Upper lobe of right lung (tissue), 1 donor: Measurements from ENCODE around the gene SLC1A7. TPM values are rescaled to one million over a fixed set of nuclear protein-coding genes. Genes with fewer than 3 reads are reported as not detected.
A peak's percentile ranks its signal among the peaks of the same experiment; 100 is the strongest.

Experiments
- ATAC-seq: fragments of 200-7000 bp; cut with Tn5 transposase; one replicate; pipeline ENCODE4 v1.9.1; 2020; ENCODE audit warnings: mild to moderate bottlenecking, moderate library complexity
- DNase-seq: peaks from one replicate; pipeline ENCODE4 v3.0.0-alpha.2; 2020
- H3K27ac ChIP-seq: fragments of 200-600 bp; one replicate; pipeline ENCODE4 v1.8.0; 2022
- H3K27me3 ChIP-seq: fragments of 200-600 bp; one replicate; pipeline ENCODE4 v1.8.0; 2022; ENCODE audit warnings: mild to moderate bottlenecking
- H3K36me3 ChIP-seq: fragments of 200-600 bp; one replicate; pipeline ENCODE4 v1.8.0; 2022
- H3K4me1 ChIP-seq: fragments of 200-600 bp; one replicate; pipeline ENCODE4 v1.8.0; 2022
- H3K4me3 ChIP-seq: fragments of 200-600 bp; one replicate; pipeline ENCODE4 v1.8.0; 2022; ENCODE audit warnings: mild to moderate bottlenecking
- H3K9me3 ChIP-seq: fragments of 200-600 bp; one replicate; pipeline ENCODE4 v1.8.0; 2022
- intact Hi-C: fragments of 100-400 bp; cut with DNase I; formaldehyde crosslinking; loops from one replicate; pipeline ENCODE4 v1.11.0; 2022
- total RNA-seq: library from RNA; stranded (reverse); fragmentation: NEBNext Ultra II Directional; extraction: Animal tissue kit (Norgen Biotek cat#: 25700); gene quantifications from one replicate; pipeline ENCODE4 v1.2.1, GENCODE V29; 2021
- TF ChIP-seq, protein P1 (sequence below): fragments of 200-600 bp; IDR thresholded peaks from one replicate; pipeline ENCODE4 v1.8.0; 2022; ENCODE audit warnings: antibody characterized with exemption
- donor health status: DM: no; HTN: yes; CAD: no; lungs with severe emphysema.

The SLC1A7 gene
- total RNA-seq, 1 donor from 2014 or later, result 0.26 TPM

DNA sequence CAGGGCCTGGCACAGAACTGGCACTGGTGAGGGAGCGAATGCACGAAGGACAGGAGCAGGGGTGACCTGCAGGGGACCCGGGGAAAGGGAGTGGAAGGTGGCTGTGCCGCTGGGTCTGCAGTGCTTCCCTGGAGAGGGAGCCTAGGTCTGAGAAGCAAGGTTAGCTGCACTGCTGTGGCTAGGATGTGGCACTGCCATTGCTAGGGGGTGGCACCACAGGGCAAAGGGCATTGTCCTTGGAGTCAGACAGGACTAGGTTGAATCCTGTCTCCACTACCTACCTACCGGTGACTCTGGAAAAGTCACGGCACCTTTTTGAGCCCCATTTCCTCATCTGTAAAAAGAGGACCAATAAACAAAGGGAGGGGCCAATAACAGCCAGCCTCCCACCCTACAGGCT is 28.3 kb downstream of the SLC1A7 start:
- H3K27me3 ChIP-seq, result no peaks in the 10 kb centered on the region
- TF ChIP-seq, protein P1, sequence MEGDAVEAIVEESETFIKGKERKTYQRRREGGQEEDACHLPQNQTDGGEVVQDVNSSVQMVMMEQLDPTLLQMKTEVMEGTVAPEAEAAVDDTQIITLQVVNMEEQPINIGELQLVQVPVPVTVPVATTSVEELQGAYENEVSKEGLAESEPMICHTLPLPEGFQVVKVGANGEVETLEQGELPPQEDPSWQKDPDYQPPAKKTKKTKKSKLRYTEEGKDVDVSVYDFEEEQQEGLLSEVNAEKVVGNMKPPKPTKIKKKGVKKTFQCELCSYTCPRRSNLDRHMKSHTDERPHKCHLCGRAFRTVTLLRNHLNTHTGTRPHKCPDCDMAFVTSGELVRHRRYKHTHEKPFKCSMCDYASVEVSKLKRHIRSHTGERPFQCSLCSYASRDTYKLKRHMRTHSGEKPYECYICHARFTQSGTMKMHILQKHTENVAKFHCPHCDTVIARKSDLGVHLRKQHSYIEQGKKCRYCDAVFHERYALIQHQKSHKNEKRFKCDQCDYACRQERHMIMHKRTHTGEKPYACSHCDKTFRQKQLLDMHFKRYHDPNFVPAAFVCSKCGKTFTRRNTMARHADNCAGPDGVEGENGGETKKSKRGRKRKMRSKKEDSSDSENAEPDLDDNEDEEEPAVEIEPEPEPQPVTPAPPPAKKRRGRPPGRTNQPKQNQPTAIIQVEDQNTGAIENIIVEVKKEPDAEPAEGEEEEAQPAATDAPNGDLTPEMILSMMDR, result no peak
- no peaks in the 10 kb centered on the region for H3K9me3 ChIP-seq
- ATAC-seq (no peak), DNase-seq (no peak)
- H3K4me1 ChIP-seq, result peaks cover 34% of the 10 kb centered on the region
- H3K36me3 ChIP-seq, result no peaks in the 10 kb centered on the region
- intact Hi-C loops, result no loop called here
- no peak overlapping the region for H3K27ac ChIP-seq
- no peak overlapping the region for H3K4me3 ChIP-seq

GRCh38 chr1:53112861-53113260 is 29.6 kb downstream of the SLC1A7 start:
- H3K27ac ChIP-seq, result peak overlapping the region; percentile 3
- no peak overlapping the region for H3K4me3 ChIP-seq
- H3K27me3 ChIP-seq, result no peaks in the 10 kb centered on the region
- DNase-seq (no peak), ATAC-seq (no peak)
- no peaks in the 10 kb centered on the region for H3K9me3 ChIP-seq
- TF ChIP-seq, protein P1, result no peak
- intact Hi-C loops, result no loop called here
- peaks cover 40% of the 10 kb centered on the region for H3K4me1 ChIP-seq
- H3K36me3 ChIP-seq, result no peaks in the 10 kb centered on the region

DNA sequence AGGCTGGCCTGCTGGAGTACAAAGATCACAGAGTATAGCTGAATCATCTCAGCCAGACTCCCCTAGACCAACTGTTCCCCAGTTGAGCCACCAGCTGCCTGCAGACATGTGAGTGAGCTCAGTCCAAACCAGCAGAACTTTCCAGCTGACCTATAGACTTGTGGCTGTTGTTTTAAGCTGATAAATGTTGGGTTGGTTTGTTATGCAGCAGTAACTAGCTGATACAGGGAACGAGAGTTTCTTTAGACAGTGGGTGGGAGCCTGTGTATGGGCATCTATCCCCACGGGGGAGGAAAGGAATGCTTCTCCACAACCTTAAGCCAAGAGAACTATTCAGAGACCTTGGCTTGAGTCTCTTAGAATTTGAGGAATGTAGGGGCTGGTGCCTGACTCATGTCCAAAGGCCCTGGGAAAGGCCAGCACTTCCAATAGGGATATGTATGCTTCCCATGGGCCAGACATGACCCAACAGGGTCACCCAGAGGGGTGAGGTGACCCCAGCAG is 30.1 kb downstream of the SLC1A7 start:
- TF ChIP-seq, protein P1, result no peak
- H3K36me3 ChIP-seq, result no peaks in the 10 kb centered on the region
- H3K4me3 ChIP-seq, result no peak overlapping the region
- H3K4me1 ChIP-seq, result peaks cover 40% of the 10 kb centered on the region
- intact Hi-C loops, result no loop called here
- H3K9me3 ChIP-seq, result no peaks in the 10 kb centered on the region
- no peak for DNase-seq
- H3K27ac ChIP-seq, result peak overlapping the region; percentile 3
- no peak for ATAC-seq
- no peaks in the 10 kb centered on the region for H3K27me3 ChIP-seq

GRCh38 chr1:53111693-53112092 is 30.7 kb downstream of the SLC1A7 start:
- no peak for ATAC-seq
- no peaks in the 10 kb centered on the region for H3K27me3 ChIP-seq
- intact Hi-C loops, result no loop called here
- no peak overlapping the region for H3K27ac ChIP-seq
- H3K36me3 ChIP-seq, result no peaks in the 10 kb centered on the region
- peaks cover 40% of the 10 kb centered on the region for H3K4me1 ChIP-seq
- H3K4me3 ChIP-seq, result no peak overlapping the region
- TF ChIP-seq, protein P1, result no peak
- DNase-seq, result no peak
- H3K9me3 ChIP-seq, result no peaks in the 10 kb centered on the region

DNA sequence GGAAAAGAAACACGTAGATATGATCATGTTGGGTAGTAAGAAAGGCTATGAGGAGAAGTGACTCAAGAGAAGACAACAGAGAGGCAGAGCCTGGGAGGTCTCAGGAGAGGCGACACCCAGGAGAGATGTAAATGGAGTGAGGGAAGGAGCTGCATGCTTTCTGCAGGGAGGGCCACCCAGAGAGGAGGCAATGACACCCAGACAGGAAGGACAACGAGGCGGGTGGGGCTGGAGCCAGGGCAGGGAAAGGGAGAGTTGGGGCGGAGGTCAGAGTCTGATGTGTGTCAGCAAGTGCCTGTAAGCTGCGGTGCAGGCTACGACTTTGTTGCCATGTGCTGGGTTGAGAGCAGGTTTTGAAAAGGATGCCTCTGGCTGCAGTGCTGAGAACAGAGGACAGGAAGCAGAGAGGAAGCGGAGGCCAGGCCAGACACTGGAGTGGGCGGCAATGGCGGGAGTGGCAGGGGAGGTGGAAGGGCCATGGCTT is 31.3 kb downstream of the SLC1A7 start:
- Histone ChIP-seq H3K27ac (peak overlapping the region; percentile 19), H3K4me3 (no peak overlapping the region), H3K9me3 (no peaks in the 10 kb centered on the region), H3K36me3 (no peaks in the 10 kb centered on the region), H3K27me3 (no peaks in the 10 kb centered on the region), H3K4me1 (peaks cover 36% of the 10 kb centered on the region)
- intact Hi-C loops, result no loop called here
- DNase-seq (no peak), ATAC-seq (peak; percentile 72)
- TF ChIP-seq, protein P1, result no peak
